RCC 7860 (cell line): ENCODE results near the gene IFT57.
"Not testable (repeated sequence)": the region's sequence is repeated elsewhere in the genome, so short reads cannot be mapped to it uniquely, and the experiment has no call there.

Experiments used
- DNase-seq: peaks from one replicate; pipeline ENCODE4 v3.0.0-alpha.2; 2015; ENCODE audit warnings: low spot score
- FAIRE-seq: peaks from 2 replicates; lab custom pipeline; 2012; peaks lifted over from hg19 to GRCh38; lab: Jason Lieb, UNC

The IFT57 gene, protein sequence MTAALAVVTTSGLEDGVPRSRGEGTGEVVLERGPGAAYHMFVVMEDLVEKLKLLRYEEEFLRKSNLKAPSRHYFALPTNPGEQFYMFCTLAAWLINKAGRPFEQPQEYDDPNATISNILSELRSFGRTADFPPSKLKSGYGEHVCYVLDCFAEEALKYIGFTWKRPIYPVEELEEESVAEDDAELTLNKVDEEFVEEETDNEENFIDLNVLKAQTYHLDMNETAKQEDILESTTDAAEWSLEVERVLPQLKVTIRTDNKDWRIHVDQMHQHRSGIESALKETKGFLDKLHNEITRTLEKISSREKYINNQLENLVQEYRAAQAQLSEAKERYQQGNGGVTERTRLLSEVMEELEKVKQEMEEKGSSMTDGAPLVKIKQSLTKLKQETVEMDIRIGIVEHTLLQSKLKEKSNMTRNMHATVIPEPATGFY

DNA sequence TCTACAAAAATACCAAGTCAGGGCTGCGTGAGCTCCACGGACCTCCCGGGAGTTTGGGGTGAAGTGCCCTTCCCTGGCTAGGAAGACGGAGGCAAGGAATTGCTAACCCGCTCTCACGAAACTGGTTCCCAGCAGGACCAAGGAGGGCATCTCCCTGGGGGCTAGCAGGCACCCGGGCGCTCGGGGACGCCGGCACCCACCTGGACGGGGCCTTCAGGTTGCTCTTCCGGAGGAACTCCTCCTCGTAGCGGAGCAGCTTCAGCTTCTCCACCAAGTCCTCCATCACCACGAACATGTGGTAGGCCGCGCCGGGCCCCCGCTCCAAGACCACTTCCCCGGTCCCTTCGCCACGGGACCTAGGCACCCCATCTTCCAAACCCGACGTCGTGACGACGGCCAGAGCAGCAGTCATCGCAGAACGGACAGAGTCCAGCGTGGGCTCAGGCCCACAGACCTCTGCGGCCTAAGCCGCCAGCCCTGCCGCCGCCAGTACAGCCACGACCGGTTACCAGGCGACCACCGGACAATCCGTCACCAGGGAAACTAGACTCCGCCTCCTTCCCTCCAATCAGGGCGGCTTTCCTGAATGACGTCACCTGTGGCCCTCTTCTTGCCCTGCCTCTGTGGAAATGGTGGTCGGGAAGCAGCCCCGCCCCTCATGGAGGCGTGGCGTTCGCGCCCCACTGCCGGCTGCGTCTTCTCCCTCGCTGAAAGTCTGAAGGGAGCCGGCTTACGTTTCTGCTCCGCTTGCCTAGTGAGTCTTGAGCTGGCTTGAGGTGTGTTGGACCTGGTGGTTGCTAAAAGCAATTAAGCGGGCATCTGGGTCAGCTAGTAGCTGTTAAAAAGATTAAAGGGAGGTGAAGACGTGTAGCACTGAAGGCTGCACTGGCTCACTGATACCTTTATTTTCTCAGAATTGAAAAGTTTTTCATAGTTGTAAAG is at the start of gene IFT57:
Gene IFT57 (minus strand): TSS at position 514 of the 942 bp plus-strand sequence. CDS start 102 bp downstream, at position 412.
- FAIRE-seq: peak; percentile 81
- peak; percentile 96 for DNase-seq

DNA sequence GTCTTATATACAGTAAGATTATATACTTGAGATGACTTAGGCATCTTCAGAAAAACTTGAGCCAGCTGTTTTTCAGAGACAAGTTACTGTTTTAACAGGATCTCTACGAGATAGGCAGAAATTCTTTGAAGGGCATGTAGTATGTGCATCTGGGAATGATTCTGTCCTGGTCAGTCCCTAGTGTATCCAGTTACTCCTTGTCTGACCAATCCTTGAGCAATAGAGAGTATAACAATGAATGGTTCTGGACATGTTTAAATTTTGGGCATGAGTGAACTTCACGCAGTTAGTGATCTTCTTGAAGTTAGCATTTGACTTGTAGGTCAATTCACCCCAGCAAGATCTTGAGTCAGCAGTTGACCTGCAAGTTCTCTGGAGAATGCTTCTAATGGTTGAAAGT is 49.4 kb upstream of the IFT57 start:
- DNase-seq (no peak), FAIRE-seq (no peak)

DNA sequence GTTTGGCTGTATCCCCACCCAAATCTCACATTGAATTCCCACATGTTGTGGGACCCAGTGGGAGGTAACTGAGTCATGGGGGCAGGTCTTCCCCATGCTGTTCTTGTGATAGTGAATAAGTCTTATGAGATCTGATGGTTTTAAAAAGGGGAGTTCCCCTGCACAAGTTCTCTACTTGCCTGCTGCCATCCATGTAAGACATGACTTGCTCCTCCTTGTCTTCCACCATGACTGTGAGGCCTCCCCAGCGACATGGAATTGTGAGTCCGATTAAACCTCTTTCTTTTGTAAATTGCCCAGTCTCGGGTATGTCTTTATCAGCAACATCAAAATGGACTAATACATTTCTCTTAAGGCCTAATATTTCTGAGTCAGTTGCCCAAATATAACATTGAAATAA is 46.0 kb upstream of the IFT57 start:
- FAIRE-seq, DNase-seq: not testable (repeated sequence)

DNA sequence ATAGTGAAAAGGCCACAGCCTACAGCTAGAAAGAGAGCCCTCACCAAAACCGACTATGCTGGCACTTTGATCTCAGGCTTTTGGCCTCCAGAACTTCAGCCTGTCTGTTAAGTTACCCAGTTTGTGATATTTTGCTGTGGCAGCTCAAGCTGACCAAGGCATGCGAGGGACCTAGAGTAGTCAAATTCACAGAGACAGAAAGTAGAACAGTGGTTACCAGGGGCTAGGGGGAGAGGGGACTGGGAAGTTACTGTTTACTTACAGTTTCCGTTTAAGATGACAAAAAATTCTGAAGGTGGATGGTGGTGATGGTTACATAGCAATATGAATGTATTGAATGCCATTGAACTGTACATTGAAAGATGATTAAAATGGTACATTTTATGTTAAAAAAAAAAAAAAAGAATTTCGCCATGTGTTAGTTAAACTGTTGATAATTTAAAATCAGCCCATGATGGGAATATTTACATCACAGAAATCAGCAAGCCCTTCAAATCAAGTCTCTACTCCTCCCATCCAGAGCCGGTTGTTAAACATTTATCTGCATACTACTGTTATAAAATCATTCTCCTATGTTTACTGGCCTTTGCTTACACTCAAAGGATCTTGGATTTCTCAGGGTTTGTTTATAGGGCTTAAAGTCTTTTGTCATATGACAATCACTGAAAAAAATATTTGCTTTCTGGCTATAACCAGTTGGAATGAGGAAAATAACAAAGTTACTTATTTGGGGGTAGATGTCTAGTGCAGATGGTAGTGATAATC is 42.5 kb upstream of the IFT57 start:
- not testable (repeated sequence) for FAIRE-seq, DNase-seq

DNA sequence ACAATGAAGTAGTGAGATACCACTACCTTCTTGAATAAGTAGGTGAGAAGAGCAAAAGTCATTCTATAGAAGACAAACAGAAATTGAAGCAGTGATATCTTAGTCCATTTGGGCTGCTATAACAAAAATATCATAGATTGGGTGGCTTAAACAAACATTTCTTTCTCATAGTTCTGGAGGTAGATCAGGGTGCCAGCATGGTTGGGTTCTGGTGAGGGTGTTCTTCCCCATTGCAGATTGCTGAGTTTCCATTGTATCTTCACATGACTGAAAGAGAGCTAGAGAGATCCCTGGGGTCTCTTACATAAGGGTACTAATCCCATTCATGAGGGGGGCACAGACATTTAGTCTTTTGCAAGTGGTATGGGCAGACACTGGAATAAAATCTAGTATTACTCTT is 32.9 kb upstream of the IFT57 start:
- FAIRE-seq: no peak
- no peak for DNase-seq

DNA sequence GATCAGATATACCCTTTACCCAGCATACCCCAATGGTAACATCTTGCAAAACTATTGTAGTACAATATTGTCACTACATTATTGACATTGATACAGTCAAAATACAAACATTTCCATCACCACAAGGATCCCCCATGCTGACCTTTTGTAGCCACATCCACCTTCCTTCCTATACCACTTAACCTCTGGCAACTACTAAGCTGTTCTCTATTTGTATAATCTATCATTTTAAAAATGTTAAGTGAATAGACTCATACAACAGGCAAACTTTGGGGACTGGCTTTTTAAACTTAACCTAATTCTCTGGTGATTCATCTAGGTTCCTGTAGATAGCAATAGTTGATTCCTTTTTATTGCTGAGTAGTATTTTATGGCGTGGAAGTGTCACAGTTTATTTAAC is 29.6 kb upstream of the IFT57 start:
- DNase-seq (no peak), FAIRE-seq (no peak)

DNA sequence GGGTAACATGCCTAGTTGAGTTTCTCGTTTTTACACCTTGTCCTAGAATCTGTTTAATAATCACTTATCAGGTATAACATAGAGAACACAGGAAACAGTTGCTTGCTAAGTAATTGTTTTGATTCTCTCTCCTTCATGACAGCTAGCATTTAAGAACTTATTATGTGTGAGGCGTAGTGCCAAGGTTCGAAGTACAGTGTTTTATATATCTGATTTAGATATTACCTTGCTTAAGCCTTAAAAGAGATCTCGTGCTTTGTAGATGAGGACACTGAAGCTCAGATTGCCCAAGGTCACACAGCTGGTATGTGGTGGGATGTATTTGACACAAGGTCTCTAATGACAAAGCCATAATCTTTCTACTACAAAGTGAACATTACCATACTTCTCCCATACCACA is 29.0 kb upstream of the IFT57 start:
- DNase-seq: no peak
- FAIRE-seq: no peak

DNA sequence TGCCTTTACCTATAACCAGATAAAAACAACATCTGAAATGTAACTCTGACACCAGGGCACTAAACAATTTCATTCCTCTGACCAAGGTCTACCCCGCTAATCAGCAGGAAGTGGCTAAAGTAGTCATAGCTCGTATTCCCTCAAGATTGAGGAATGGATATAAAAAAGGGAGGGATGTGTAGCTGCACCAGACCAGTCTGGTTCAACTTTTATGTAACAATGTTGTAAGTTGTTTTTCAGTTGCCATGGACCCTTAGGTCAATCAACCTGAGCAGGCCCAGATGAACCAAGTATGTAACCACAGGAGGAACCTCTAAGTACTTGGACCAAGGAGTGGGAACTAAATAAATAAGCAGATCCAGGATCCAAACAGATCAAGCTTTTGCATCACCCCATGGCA is 28.4 kb upstream of the IFT57 start:
- FAIRE-seq (no peak), DNase-seq (no peak)

DNA sequence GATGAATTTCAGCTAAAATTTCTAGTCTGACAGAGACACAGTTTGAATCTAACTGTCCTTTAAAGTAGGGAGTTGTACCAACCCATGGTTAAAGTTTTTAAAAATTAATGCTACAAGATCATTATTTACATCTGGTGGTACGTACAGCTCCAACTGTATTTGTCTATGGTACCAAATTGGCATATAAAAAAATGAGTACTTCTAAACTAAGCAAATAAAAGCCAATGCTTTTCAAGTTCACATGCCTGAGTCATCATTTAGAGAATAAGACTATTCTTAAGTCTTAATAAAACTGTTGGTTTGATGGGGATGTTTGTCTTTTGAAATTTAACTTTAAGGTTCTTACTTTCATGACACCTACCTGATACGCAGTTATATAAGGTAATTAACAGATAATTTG is 21.0 kb upstream of the IFT57 start:
- no peak for DNase-seq
- no peak for FAIRE-seq

DNA sequence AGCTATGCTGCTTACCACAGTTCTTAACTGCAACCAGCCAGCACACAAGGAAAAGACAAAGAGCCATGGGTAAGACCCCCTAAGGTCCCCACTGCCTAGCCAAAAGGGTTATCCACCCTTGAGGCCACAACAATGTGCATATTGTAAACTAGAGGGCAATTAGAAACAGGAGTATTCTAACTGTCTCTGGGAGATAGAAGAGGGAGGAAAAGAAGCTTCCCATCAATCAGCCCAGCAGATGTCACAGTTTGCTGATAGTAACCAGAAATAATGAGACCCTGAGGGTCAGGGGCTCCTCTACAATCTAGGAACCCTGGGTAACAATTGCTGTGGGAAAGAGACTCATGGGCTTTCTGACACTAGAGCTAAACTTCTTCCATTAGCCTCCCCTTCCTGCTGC is 20.6 kb upstream of the IFT57 start:
- FAIRE-seq (no peak), DNase-seq (no peak)

DNA sequence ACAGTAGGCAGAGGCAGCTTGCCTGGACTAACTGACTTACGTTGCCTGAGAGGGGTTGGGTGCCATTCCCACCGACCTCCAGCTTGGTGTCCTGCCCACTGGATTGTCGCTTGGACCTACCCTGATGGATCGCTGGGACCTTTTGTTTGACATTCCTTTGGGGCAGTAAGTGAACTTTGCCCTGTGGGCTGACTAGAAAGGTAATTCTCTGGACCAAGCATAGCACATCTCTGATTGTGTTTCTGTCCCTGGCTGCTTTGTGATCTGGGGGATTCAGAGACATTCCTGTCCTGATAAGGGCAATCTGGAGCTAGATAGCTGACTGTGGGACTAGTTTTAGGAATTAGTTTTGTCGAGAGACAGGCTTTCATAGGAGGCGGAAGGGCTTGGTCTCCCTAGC is 19.5 kb upstream of the IFT57 start:
- DNase-seq: no peak
- no peak for FAIRE-seq

DNA sequence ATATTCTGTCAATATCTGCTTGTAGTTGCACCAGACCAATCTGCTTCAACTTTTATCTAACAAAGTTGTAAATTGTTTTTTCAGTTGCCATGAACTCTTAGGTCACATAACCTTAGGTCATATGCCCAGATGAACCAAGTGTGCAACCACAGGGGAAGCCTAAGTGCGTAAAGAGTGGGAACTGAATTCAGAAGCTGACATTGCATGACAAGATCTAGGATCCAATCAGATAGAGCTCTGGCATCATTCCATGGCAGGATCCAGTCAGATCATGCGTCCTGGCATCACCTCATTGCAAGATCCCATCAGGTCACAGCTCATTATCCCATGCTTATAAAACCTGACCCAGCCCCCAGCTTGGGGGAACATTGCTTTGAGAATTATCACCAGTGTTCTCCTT is 18.9 kb upstream of the IFT57 start:
- no peak for DNase-seq
- FAIRE-seq: no peak

DNA sequence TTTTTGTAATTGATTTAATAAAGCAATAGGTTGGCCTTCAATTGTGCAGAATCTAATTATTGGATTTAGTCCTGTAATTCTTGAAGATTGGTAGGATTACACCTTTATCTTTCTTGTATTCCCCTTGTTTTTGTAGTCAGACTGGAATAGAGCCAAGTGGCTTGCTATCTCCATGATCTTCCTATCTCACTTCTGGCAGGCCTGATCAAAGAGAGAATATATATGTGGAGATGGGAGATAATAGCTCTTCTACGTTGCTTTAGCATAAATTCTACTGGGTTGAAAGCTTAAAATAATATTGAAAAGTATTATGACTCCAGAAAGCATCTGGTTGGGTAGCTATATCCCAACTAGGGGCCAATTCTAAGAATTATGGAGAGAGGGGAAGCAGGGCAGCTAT is 16.9 kb upstream of the IFT57 start:
- no peak for FAIRE-seq

DNA sequence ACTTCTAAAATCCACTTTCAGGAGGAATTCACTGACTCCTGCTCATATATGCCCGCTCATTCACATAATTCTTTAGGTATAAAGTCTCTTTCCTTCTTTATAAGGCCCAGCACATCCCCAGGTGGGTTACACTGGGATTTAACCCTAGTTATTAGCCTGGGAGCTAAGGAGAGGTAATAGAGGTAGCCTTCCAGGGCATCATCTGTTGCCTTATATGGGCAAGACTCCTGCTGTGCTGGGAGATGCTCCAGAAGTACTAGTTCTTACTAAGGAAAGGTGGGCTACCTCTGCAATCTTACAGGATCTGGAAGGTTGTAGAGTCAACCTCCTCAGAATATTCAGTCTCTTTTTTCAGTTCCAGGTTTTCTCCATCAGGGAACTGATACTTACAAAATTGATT is 13.1 kb upstream of the IFT57 start:
- FAIRE-seq: no peak

More for the DNA sequence above, 16.9 kb upstream of the IFT57 start:
- no peak for DNase-seq

DNA sequence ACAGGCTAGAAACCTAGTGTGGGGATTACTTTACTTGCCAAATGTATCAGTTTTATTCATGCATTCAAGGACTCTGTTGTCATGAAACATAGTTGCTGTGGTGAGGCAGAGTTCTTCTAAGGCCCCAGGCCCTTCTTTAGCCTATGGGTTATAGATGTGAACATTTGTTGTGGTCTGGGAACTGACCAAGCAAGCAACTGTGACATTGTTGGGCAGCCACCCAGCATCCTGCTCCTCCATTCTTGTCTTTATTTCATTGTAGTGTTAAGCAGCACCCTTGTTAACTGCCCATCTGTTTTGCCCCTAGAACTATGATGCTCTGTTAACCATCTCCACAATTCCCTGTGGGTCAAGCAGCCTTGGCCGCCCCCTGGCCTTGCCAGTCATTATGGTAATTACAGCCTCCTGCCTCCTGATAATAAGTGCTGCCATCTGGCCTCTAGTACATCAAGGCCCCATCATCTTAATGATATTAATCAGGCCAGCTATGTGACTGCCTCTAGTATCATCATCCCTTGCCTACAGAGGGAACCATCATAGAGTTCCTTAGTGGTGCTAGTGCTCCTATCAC is 12.2 kb upstream of the IFT57 start:
- FAIRE-seq: no peak

More for the DNA sequence above, 13.1 kb upstream of the IFT57 start:
- DNase-seq: no peak

DNA sequence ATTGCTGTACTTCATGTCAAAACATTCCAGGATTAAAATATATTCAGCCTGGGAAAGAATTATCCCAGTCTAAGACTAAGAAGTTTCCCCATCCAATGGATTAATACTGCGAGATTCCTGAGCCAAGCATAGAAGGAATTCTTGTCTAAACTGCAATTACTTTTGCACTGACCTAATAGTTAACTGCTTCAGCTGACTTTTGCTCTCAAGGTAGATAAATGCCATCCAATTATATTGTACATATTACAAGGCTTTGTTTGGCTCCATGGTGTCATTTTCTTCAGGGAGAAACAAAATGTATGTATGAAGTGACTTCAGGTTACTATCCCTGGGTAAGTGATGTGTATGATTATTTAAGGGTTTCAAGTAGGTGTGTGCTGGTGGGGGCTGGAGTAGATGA is 6.1 kb upstream of the IFT57 start:
- no peak for DNase-seq
- FAIRE-seq: no peak

More for the DNA sequence above, 12.2 kb upstream of the IFT57 start:
- no peak for DNase-seq

DNA sequence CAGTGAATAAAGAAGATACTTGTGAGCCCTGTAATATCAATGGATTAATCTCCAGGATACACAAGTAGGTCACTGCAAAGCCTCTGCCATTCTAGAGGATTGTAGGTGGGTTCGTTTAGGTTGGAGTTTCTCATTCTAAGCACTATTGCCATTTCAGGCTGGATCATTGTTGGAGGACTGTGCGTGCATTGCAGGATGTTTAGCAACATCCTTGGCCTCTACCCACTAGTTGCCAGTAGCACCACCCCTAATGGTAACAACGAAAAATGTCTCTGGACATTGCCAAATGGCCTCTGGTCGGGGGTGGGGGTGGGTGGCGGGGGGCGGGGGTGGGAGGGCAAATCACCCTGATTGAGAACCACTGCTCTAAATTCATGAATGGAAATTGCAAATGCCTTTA is 4.9 kb upstream of the IFT57 start:
- FAIRE-seq (no peak), DNase-seq (no peak)

DNA sequence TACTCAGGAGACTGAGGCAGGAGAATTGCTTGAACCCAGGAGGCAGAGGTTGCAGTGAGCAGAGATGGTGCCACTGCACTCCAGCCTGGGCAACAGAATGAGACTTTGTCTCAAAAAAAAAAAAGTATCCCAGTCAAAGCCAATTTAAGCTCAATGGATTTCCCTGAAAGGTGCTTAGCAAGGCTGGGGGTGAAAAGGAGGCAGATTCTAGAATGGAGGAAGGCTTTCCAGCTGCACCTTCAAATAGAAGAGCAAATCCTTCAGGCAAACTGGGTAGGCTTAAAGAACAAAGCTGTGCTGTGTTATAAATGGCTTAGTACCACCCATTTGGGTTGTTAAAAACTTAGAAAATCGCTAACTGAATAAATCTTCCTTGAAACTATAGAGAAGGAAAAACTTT is 3.0 kb upstream of the IFT57 start:
- FAIRE-seq (no peak), DNase-seq (no peak)

DNA sequence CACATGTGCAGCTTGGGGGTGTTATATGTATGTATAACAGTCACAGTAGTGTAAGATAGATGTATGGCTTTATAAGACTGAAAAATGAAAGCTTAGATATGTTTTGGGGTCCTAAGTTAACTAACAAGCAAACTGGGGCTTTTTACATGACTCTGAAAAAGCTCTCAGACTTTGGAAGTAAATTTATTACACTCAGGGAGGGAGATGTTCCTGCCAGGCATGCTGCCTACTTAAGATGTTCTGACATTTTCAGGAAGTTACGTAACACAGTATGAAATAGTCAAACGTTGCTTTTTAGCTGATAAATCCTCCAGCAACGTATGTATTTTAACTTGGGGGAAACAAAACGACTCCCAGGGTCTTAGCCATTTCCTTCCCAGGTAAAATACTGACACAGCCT is 1.7 kb upstream of the IFT57 start:
- no peak for DNase-seq
- no peak for FAIRE-seq

DNA sequence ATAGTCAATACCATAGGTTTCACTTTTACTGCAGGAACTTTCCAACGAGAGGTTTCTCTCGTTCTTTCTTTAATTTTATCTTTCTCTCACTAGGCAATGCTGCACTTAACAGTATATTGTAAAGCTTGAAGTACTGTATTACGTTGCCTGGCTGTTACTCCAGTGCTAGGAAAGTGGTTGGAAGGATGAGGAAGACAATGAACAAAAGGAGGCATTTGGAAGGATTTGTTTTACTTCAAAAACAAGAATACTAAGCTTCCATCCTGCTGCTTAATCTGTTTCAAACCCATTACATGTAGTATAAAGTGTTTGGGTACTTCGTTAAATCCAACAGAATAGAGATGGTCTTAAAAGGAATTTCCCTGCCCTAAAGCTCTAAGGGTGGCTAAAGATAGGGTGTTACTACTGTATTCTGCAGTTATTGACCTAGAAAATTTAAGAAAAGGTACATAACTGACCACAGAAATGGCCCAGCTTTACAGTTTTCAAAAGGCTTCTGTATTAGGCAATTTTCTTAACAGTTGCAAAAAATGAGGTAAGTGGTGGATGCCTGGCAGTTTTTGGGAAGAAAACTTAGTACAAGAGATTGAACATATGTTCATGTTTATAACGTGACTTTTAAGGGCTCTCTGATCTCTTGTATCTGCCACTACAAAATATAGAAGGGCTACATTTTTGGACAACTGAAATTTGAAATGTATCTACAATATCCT is 785 bp upstream of the IFT57 start:
- no peak for DNase-seq
- FAIRE-seq: no peak
